Right ventricle myocardium superior (tissue), 1 donor: Measurements from ENCODE around the gene GOLGB1. TPM values are rescaled to one million over a fixed set of nuclear protein-coding genes. Genes with fewer than 3 reads are reported as not detected.

Source experiments
- total RNA-seq: library from RNA; stranded (reverse); fragmentation: NEBNext Ultra II Directional; extraction: Animal tissue kit (Norgen Biotek cat#: 25700); gene quantifications from one replicate; pipeline ENCODE4 v1.2.1, GENCODE V29; 2021
- donor health status: DM: no; HTN: yes; CAD: no; lungs with severe emphysema.

The GOLGB1 gene
- total RNA-seq, 1 donor from 2014 or later = 43.2 TPM

Other genes with a start within 250 kb of the GOLGB1 start
- gene POLQ, start 203.8 kb downstream of the GOLGB1 start, total RNA-seq = 0.43 TPM
- gene ARGFX, start 181.8 kb downstream of the GOLGB1 start, total RNA-seq = not detected
- gene FBXO40, start 156.4 kb downstream of the GOLGB1 start, total RNA-seq = 207 TPM
- gene HCLS1, start 88.8 kb downstream of the GOLGB1 start, total RNA-seq = 9.6 TPM
- gene IQCB1, start 85.3 kb upstream of the GOLGB1 start, total RNA-seq = 7.5 TPM
- 2.6 TPM for gene EAF2, start 85.5 kb upstream of the GOLGB1 start, total RNA-seq
- gene SLC15A2, start 144.7 kb upstream of the GOLGB1 start, total RNA-seq = 5.0 TPM